NB4 (cell line): ENCODE results near the gene DMC1.

ENCODE experiments used
- CTCF ChIP-seq: IDR thresholded peaks from one replicate; pipeline ENCODE4 v1.5.1; 2012; ENCODE audit warnings: low read depth, low read length
- MYC ChIP-seq: IDR thresholded peaks from 2 replicates; pipeline ENCODE4 v1.6.1; 2011; ENCODE audit warnings: low read depth, low read length
- POLR2A ChIP-seq: IDR thresholded peaks from 2 replicates; pipeline ENCODE4 v1.6.1; 2011; ENCODE audit warnings: mild to moderate bottlenecking; ENCODE audit not compliant: insufficient read length; ENCODE audit errors: extremely low read depth
- TF ChIP-seq, protein P1 (sequence below): IDR thresholded peaks from 2 replicates; pipeline ENCODE4 v1.6.1; 2011; ENCODE audit warnings: low read depth, low read length

GRCh38 chr22:38611559-38611958, 41.6 kb upstream of the DMC1 start:
- TF ChIP-seq CTCF (no peak), POLR2A (no peak), MYC (no peak)
- TF ChIP-seq, protein P1, sequence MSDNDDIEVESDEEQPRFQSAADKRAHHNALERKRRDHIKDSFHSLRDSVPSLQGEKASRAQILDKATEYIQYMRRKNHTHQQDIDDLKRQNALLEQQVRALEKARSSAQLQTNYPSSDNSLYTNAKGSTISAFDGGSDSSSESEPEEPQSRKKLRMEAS, result no peak
